ENCODE measurements around the gene OR6N1.

OR6N1 gene

DNA sequence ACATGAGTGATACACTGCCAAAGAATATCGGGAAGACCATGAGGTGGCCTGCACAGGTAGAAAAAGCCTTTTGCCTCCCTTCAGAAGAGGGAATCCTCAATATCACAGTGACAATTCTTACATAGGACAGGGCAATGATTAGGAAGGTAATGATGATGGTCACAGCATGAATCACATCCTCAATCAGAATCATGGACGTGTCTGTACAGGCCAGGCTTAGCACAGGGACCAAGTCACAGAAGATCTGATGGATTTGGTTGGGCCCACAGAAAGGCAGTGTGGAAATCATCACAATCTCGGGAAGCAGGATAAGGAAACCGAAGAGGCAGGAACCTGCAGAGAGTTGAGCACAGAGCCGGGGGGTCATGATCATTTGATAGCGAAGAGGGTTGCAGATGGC lies 54.7 kb downstream of the OR6N1 start:
- TF ChIP-seq NFIC (IDR thresholded peaks at IDR 0.05) = no peak
- no peak for TF ChIP-seq ZBTB7A (IDR thresholded peaks at IDR 0.05; ENCODE audit: low read depth)
- TF ChIP-seq YY1 (IDR thresholded peaks at IDR 0.05; ENCODE audit: low read depth) = no peak
- TF ChIP-seq, protein P1, sequence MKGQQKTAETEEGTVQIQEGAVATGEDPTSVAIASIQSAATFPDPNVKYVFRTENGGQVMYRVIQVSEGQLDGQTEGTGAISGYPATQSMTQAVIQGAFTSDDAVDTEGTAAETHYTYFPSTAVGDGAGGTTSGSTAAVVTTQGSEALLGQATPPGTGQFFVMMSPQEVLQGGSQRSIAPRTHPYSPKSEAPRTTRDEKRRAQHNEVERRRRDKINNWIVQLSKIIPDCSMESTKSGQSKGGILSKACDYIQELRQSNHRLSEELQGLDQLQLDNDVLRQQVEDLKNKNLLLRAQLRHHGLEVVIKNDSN (IDR thresholded peaks at IDR 0.05) = no peak
- TF ChIP-seq, protein P2, sequence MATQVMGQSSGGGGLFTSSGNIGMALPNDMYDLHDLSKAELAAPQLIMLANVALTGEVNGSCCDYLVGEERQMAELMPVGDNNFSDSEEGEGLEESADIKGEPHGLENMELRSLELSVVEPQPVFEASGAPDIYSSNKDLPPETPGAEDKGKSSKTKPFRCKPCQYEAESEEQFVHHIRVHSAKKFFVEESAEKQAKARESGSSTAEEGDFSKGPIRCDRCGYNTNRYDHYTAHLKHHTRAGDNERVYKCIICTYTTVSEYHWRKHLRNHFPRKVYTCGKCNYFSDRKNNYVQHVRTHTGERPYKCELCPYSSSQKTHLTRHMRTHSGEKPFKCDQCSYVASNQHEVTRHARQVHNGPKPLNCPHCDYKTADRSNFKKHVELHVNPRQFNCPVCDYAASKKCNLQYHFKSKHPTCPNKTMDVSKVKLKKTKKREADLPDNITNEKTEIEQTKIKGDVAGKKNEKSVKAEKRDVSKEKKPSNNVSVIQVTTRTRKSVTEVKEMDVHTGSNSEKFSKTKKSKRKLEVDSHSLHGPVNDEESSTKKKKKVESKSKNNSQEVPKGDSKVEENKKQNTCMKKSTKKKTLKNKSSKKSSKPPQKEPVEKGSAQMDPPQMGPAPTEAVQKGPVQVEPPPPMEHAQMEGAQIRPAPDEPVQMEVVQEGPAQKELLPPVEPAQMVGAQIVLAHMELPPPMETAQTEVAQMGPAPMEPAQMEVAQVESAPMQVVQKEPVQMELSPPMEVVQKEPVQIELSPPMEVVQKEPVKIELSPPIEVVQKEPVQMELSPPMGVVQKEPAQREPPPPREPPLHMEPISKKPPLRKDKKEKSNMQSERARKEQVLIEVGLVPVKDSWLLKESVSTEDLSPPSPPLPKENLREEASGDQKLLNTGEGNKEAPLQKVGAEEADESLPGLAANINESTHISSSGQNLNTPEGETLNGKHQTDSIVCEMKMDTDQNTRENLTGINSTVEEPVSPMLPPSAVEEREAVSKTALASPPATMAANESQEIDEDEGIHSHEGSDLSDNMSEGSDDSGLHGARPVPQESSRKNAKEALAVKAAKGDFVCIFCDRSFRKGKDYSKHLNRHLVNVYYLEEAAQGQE (IDR thresholded peaks at IDR 0.05; ENCODE audit: low read depth) = no peak
- TF ChIP-seq TEAD4 (IDR thresholded peaks at IDR 0.05) = no peak
- TF ChIP-seq CREB1 (IDR thresholded peaks at IDR 0.05; ENCODE audit: low read depth) = no peak
- no peak for TF ChIP-seq CEBPB (IDR thresholded peaks at IDR 0.05)
- no peak for TF ChIP-seq TCF12 (IDR thresholded peaks at IDR 0.05; ENCODE audit: low read depth)
- TF ChIP-seq RAD21 (IDR thresholded peaks at IDR 0.05; ENCODE audit: low read depth) = no peak
- no peak for TF ChIP-seq FOXM1 (IDR thresholded peaks at IDR 0.05; ENCODE audit: borderline replicate concordance, low read depth)
- no peak for TF ChIP-seq EGR1 (IDR thresholded peaks at IDR 0.05)
- TF ChIP-seq EP300 (IDR thresholded peaks at IDR 0.05; ENCODE audit: borderline replicate concordance) = no peak
- TF ChIP-seq, protein P3, sequence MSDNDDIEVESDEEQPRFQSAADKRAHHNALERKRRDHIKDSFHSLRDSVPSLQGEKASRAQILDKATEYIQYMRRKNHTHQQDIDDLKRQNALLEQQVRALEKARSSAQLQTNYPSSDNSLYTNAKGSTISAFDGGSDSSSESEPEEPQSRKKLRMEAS (IDR thresholded peaks at IDR 0.05) = no peak

DNA sequence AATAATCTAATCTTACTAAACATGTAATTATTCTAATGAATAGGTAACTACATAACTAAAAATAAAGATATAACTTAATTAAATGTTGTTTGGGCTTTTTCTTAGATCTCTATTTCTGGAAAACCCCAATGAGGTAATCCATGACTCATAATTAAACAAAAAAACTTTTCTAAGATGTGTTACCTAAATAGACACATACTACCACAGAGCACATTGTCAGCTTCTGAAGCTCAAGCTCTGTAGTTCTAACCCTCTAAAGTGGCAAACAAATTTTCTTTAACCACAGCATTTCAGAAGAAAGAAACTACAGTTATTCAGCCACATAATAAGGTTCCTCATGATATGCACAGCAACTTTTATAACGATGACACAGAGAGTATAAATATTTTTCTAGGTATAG lies 55.7 kb downstream of the OR6N1 start:
- TF ChIP-seq EP300 (IDR thresholded peaks at IDR 0.05; ENCODE audit: borderline replicate concordance) = no peak
- TF ChIP-seq, protein P3 (IDR thresholded peaks at IDR 0.05) = no peak
- no peak for TF ChIP-seq FOXM1 (IDR thresholded peaks at IDR 0.05; ENCODE audit: borderline replicate concordance, low read depth)
- no peak for TF ChIP-seq CEBPB (IDR thresholded peaks at IDR 0.05)
- no peak for TF ChIP-seq TCF12 (IDR thresholded peaks at IDR 0.05; ENCODE audit: low read depth)
- no peak for TF ChIP-seq EGR1 (IDR thresholded peaks at IDR 0.05)
- TF ChIP-seq, protein P1 (IDR thresholded peaks at IDR 0.05) = no peak
- no peak for TF ChIP-seq CREB1 (IDR thresholded peaks at IDR 0.05; ENCODE audit: low read depth)
- TF ChIP-seq, protein P2 (IDR thresholded peaks at IDR 0.05; ENCODE audit: low read depth) = no peak
- no peak for TF ChIP-seq RAD21 (IDR thresholded peaks at IDR 0.05; ENCODE audit: low read depth)
- no peak for TF ChIP-seq ZBTB7A (IDR thresholded peaks at IDR 0.05; ENCODE audit: low read depth)
- TF ChIP-seq NFIC (IDR thresholded peaks at IDR 0.05) = no peak
- TF ChIP-seq TEAD4 (IDR thresholded peaks at IDR 0.05) = no peak
- TF ChIP-seq TAF1 (IDR thresholded peaks at IDR 0.05; ENCODE audit: low read depth) = no peak
- no peak for TF ChIP-seq YY1 (IDR thresholded peaks at IDR 0.05; ENCODE audit: low read depth)

DNA sequence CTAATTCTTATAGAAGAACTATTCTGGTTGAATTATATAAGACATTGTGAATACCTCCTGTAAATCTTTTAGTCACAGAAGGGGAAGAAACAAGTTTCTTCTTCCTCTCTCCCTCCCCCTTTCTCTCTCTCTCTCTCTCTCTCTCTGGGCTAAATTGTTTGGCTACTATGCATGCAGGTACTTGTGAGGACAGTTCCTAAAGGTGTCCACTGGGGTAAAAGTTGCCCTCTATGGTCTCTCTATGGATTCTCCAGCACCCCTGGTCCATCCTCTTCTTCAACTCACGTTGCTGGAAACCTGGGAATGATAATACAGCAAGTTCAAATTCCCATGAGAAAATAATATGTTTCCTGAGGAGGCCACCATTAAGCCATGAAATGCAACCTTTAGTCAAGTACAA lies 57.2 kb downstream of the OR6N1 start:
- TF ChIP-seq, protein P1 (IDR thresholded peaks at IDR 0.05) = no peak
- TF ChIP-seq ZBTB7A (IDR thresholded peaks at IDR 0.05; ENCODE audit: low read depth) (no peak), RAD21 (IDR thresholded peaks at IDR 0.05; ENCODE audit: low read depth) (no peak), NFIC (IDR thresholded peaks at IDR 0.05) (no peak), EGR1 (IDR thresholded peaks at IDR 0.05) (no peak)
- TF ChIP-seq, protein P2 (IDR thresholded peaks at IDR 0.05; ENCODE audit: low read depth) = no peak
